Right lobe of liver (tissue), 4 donors: Measurements from ENCODE around the gene RASSF6.

ENCODE experiments used
- CTCF ChIP-seq, 4 donors: fragments of 200-600 bp in 3 of 4; fragments of 450-650 bp in 1 of 4; IDR thresholded peaks; one replicate each; pipeline versions ENCODE4 v1.5.1 to v1.8.0; 2016 to 2022; ENCODE audit warnings: antibody characterized with exemption in 4 of 4, mild to moderate bottlenecking in 2 of 4
- POLR2A ChIP-seq: fragments of 450-650 bp; IDR thresholded peaks from one replicate; pipeline ENCODE4 v1.6.1; 2017; ENCODE audit warnings: antibody characterized with exemption, mild to moderate bottlenecking
- donor health status: DM: no; HTN: no; CAD: no.
- donor health status: DM: no; HTN: no; CAD: no.
- donor health status: DM: no; HTN: yes; CAD: no.

- no peak for TF ChIP-seq CTCF (IDR thresholded peaks at IDR 0.05)
- no peak for TF ChIP-seq POLR2A
These were observed 3.0 kb downstream of the RASSF6 start for GRCh38 chr4:73617256-73617655.
